ENCODE data around the gene CCDC85A.

GRCh38 chr2:56287508-56287907 is 103.7 kb downstream of the CCDC85A start:
- TF ChIP-seq EZH2 (IDR thresholded peaks at IDR 0.05) (no peak), CTCF (IDR thresholded peaks at IDR 0.05) (no peak), EZH2phosphoT487 (IDR thresholded peaks at IDR 0.05) (no peak)

Data from neural progenitor cell (in vitro differentiated cells).